Subcutaneous adipose tissue (tissue), 4 donors: ENCODE results near the gene FNDC5. TPM values are rescaled to one million over a fixed set of nuclear protein-coding genes. Genes with fewer than 3 reads are reported as not detected.

Source experiments
- total RNA-seq, 4 donors: library from RNA; depleted of rRNA; stranded (reverse); fragments of >200 nt; gene quantifications; one replicate each; pipeline ENCODE4 v1.1.0, GENCODE V29; 2016
- TF ChIP-seq, protein P1 (sequence below): fragments of 450-650 bp; IDR thresholded peaks from one replicate; pipeline ENCODE4 v1.5.1; 2016; ENCODE audit warnings: low read depth, mild to moderate bottlenecking, control low read depth, antibody characterized with exemption, moderate library complexity

The FNDC5 gene
- total RNA-seq, 4 donors from 2014 or later: 0.85 to 0.88 TPM; not detected in 2

- TF ChIP-seq, protein P1, sequence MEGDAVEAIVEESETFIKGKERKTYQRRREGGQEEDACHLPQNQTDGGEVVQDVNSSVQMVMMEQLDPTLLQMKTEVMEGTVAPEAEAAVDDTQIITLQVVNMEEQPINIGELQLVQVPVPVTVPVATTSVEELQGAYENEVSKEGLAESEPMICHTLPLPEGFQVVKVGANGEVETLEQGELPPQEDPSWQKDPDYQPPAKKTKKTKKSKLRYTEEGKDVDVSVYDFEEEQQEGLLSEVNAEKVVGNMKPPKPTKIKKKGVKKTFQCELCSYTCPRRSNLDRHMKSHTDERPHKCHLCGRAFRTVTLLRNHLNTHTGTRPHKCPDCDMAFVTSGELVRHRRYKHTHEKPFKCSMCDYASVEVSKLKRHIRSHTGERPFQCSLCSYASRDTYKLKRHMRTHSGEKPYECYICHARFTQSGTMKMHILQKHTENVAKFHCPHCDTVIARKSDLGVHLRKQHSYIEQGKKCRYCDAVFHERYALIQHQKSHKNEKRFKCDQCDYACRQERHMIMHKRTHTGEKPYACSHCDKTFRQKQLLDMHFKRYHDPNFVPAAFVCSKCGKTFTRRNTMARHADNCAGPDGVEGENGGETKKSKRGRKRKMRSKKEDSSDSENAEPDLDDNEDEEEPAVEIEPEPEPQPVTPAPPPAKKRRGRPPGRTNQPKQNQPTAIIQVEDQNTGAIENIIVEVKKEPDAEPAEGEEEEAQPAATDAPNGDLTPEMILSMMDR: no peak
These were observed 53.4 kb downstream of the FNDC5 start, which contains the start of the genes S100PBP and YARS1 for GRCh38 chr1:32817159-32817814. S100PBP (plus strand) TSS chr1:32817653; CDS start chr1:32826100, 8,447 bp downstream. YARS1 (minus strand) TSS chr1:32817358; CDS start chr1:32817244, 114 bp downstream.

- TF ChIP-seq, protein P1: no peak
These were observed 54.0 kb downstream of the FNDC5 start for GRCh38 chr1:32816676-32817158.

DNA sequence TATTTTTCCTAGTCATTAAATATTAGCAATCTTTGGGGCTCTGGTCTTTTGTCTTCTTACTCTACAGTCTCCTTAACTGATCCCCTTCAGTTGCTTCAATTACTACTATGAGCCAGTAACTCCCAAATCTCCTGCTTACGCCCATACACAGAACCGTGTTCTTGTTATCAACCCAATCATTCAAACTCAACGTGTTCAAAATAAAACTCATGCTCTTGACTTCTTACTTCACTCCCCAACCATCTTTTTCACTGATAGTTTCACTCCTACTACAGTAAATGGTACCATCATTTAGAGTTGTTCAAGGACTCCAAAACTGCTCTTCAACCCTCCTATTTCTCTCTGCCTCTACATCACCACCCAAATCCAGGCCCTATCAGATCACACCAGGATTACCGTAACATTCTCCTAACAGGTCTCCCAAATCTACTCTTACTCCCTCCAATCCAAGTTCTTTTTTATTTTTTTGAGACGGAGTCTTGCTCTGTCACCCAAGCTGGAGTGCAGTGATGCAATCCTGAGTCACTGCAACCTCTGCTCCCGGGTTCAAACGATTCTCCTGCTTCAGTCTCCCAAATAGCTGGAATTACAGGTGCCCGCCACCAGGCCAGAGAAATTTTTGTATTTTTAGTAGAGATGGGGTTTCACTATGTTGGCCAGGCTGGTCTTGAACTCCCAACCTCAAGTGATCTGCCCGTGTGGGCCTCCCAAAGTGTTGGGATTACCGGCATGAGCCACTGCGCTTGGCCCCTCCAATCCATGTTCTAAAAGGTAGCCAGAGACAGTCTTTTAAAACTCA is 56.6 kb downstream of the FNDC5 start:
- TF ChIP-seq, protein P1: no peak

Other genes starting within 250 kb of the FNDC5 start
- gene ZBTB8OS, start 220.4 kb downstream of the FNDC5 start, total RNA-seq: 10 to 100 TPM; 14.1 to 51.8 (median 22.9) TPM
- gene RBBP4, start 219.7 kb downstream of the FNDC5 start, total RNA-seq: 100 to 1,000 TPM in 2 of 4 donors, 10 to 100 TPM in 2; 91.9 to 112 (median 100) TPM
- gene SYNC, start 168.1 kb downstream of the FNDC5 start, total RNA-seq: 10 to 100 TPM; 13.3 to 29.7 (median 18.6) TPM
- 10 to 100 TPM; 36.6 to 67.7 (median 42.4) TPM for gene YARS1, start 53.6 kb downstream of the FNDC5 start, total RNA-seq
- 10 to 100 TPM; 21.2 to 46.6 (median 37.3) TPM for gene S100PBP, start 53.3 kb downstream of the FNDC5 start, total RNA-seq
- under 1 TPM in 1 of 4 donors, not detected in 3; 0.88 TPM for gene HPCA, start 15.6 kb upstream of the FNDC5 start, total RNA-seq
- 10 to 100 TPM; 14.7 to 36.7 (median 26.3) TPM for gene TMEM54, start 30.5 kb upstream of the FNDC5 start, total RNA-seq
- 10 to 100 TPM; 13.7 to 21.7 (median 17.4) TPM for gene RNF19B, start 93.9 kb upstream of the FNDC5 start, total RNA-seq
- 100 to 1,000 TPM; 101 to 251 (median 194) TPM for gene AK2, start 166.0 kb upstream of the FNDC5 start, total RNA-seq
- gene AZIN2, start 210.2 kb upstream of the FNDC5 start, total RNA-seq: 1 to 10 TPM in 3 of 4 donors, not detected in 1; 1.5 to 3.5 (median 1.7) TPM